CD4-positive, alpha-beta memory T cell (primary cell): ENCODE measurements around the gene UNKL. TPM values are rescaled to one million over a fixed set of nuclear protein-coding genes. Genes with fewer than 3 reads are reported as not detected.
"Not testable (repeated sequence)": the region's sequence is repeated elsewhere in the genome, so short reads cannot be mapped to it uniquely, and the experiment has no call there.

Experiments
- CTCF ChIA-PET: fragments of 350-600 bp; sonication (Branson Sonifier 250); formaldehyde crosslinking; loops from one replicate; lab custom pipeline; 2021; ENCODE audit warnings: inconsistent platforms; ENCODE audit not compliant: partially characterized antibody; lab: Charles Lee
- POLR2A ChIA-PET: fragments of 350-600 bp; sonication (Branson Sonifier 250); formaldehyde crosslinking; loops from one replicate; lab custom pipeline; 2021; ENCODE audit not compliant: partially characterized antibody; lab: Charles Lee
- DNase-seq, 5 donors: peaks; one replicate each; pipeline versions ENCODE4 v3.0.0 to v3.0.0-alpha.2; 2020 to 2022; ENCODE audit warnings: mixed read lengths in 1 of 5
- H3K27ac ChIP-seq: one replicate; pipeline ENCODE4 v1.7.0; 2013; ENCODE audit warnings: low read depth, low read length
- H3K27me3 ChIP-seq: 2 replicates; pipeline ENCODE4 v1.7.0; 2013; ENCODE audit warnings: mild to moderate bottlenecking, low read length, moderate library complexity; ENCODE audit not compliant: insufficient read depth
- H3K36me3 ChIP-seq: 2 replicates; pipeline ENCODE4 v1.7.0; 2013; ENCODE audit warnings: mild to moderate bottlenecking, low read length, moderate library complexity; ENCODE audit not compliant: insufficient read depth
- H3K4me1 ChIP-seq: 2 replicates; pipeline ENCODE4 v1.7.0; 2013; ENCODE audit warnings: mild to moderate bottlenecking, low read length, moderate library complexity; ENCODE audit not compliant: insufficient read depth
- H3K4me3 ChIP-seq, 2 donors: one replicate each; pipeline ENCODE4 v1.7.0; 2013; ENCODE audit warnings: low read length in 2 of 2, mild to moderate bottlenecking in 1 of 2
- H3K9me3 ChIP-seq, 2 donors: one replicate each; pipeline ENCODE4 v1.7.0; 2013; ENCODE audit warnings: low read length in 2 of 2, control low read depth in 1 of 2; ENCODE audit not compliant: control insufficient read depth in 1 of 2
- H3K27ac Mint-ChIP-seq, 7 donors: one replicate each; pipeline ENCODE4 v1.8.0; 2020 to 2021; ENCODE audit warnings: mixed read lengths in 7 of 7, mild to moderate bottlenecking in 6 of 7, inconsistent platforms in 3 of 7, moderate library complexity in 3 of 7
- H3K27me3 Mint-ChIP-seq, 2 donors: one replicate each; pipeline ENCODE4 v1.8.0; 2020 to 2021; ENCODE audit warnings: mixed read lengths in 2 of 2
- H3K36me3 Mint-ChIP-seq, 2 donors: one replicate each; pipeline ENCODE4 v1.8.0; 2020 to 2021; ENCODE audit warnings: mixed read lengths in 2 of 2, inconsistent platforms in 1 of 2, mild to moderate bottlenecking in 1 of 2
- H3K4me1 Mint-ChIP-seq, 4 donors: one replicate each; pipeline ENCODE4 v1.8.0; 2020 to 2021; ENCODE audit warnings: mixed read lengths in 4 of 4, mild to moderate bottlenecking in 1 of 4
- H3K4me3 Mint-ChIP-seq, 8 donors: one replicate each; pipeline ENCODE4 v1.8.0; 2020 to 2021; ENCODE audit warnings: mixed read lengths in 8 of 8, mild to moderate bottlenecking in 7 of 8, moderate library complexity in 6 of 8, inconsistent platforms in 3 of 8
- H3K9me3 Mint-ChIP-seq, 8 donors: one replicate each; pipeline ENCODE4 v1.8.0; 2020 to 2021; ENCODE audit warnings: mixed read lengths in 8 of 8, mild to moderate bottlenecking in 5 of 8, inconsistent platforms in 3 of 8, moderate library complexity in 1 of 8
- intact Hi-C: fragments of 100-400 bp; cut with micrococcal nuclease; formaldehyde crosslinking; loops from one replicate; pipeline ENCODE4 v1.15.1; 2023
- polyA plus RNA-seq, 2 donors: library from polyadenylated mRNA; unstranded; fragments of 300-500 nt; fragmentation: Illumina TruSeq; gene quantifications; one replicate each; pipeline ENCODE4 v1.2.3, GENCODE V29; 2021
- total RNA-seq, 2 experiments: library from RNA; stranded (reverse); gene quantifications; one replicate each; pipeline ENCODE4 v1.2.3, GENCODE V29; 2021

The UNKL gene
- total and polyA plus RNA-seq, 4 experiments from 2014 or later, result 1.3 to 122 (median 59.5) TPM

- peak in 1 of 5 donors; percentile 26 for DNase-seq
- no peaks in the 10 kb centered on the region for H3K4me1 Mint-ChIP-seq
- no peaks in the 10 kb centered on the region for H3K9me3 Mint-ChIP-seq
- POLR2A ChIA-PET, result no interaction called here
- Histone ChIP-seq H3K27me3 (no peaks in the 10 kb centered on the region), H3K9me3 (no peaks in the 10 kb centered on the region), H3K36me3 (no peaks in the 10 kb centered on the region), H3K4me1 (no peaks in the 10 kb centered on the region), H3K27ac (no peak overlapping the region), H3K4me3 (no peak overlapping the region)
- intact Hi-C loops, result no loop called here
- H3K36me3 Mint-ChIP-seq, result peaks cover 0 to 8% of the 10 kb centered on the region in 2 donors
- no peaks in the 10 kb centered on the region for H3K27me3 Mint-ChIP-seq
- no peak overlapping the region for H3K4me3 Mint-ChIP-seq
- no peak overlapping the region for H3K27ac Mint-ChIP-seq
- CTCF ChIA-PET, result interaction anchor here (0.6 kb wide), 1 partner anchor 40 kb away, joined by 3 read pairs; no protein-coding TSS in a partner anchor
Observed at GRCh38 chr16:1444730-1445517, 30.4 kb upstream of the UNKL start.

GRCh38 chr16:1443980-1444729, 29.7 kb upstream of the UNKL start, which contains the start of gene CCDC154:
TSS of gene CCDC154 (minus strand) at chr16:1444556. CDS start at chr16:1444322, 234 bp downstream.
- Histone ChIP-seq H3K36me3 (no peaks in the 10 kb centered on the region), H3K9me3 (no peaks in the 10 kb centered on the region), H3K27me3 (no peaks in the 10 kb centered on the region), H3K4me3 (no peak within 1 kb of the TSS), H3K4me1 (no peaks in the 10 kb centered on the region), H3K27ac (no peak within 1 kb of the TSS)
- Mint-ChIP-seq H3K27ac (no peak within 1 kb of the TSS), H3K4me3 (no peak within 1 kb of the TSS), H3K9me3 (no peaks in the 10 kb centered on the region), H3K36me3 (peaks cover 0 to 5% of the 10 kb centered on the region in 2 donors), H3K27me3 (no peaks in the 10 kb centered on the region), H3K4me1 (no peaks in the 10 kb centered on the region)
- intact Hi-C loops, result no loop called here
- POLR2A ChIA-PET, result interaction anchor here (1.4 kb wide), 1 partner anchor 10 kb away, joined by 3 read pairs; no protein-coding TSS in a partner anchor
- CTCF ChIA-PET, result no interaction called here
- peak in 1 of 5 donors; percentile 7 for DNase-seq

GRCh38 chr16:1443403-1443973, 29.0 kb upstream of the UNKL start:
- H3K27ac Mint-ChIP-seq, result no peak overlapping the region
- Histone ChIP-seq H3K27ac (no peak overlapping the region), H3K9me3 (no peaks in the 10 kb centered on the region), H3K4me3 (no peak overlapping the region), H3K4me1 (no peaks in the 10 kb centered on the region), H3K36me3 (no peaks in the 10 kb centered on the region), H3K27me3 (no peaks in the 10 kb centered on the region)
- peaks cover 0 to 5% of the 10 kb centered on the region in 2 donors for H3K36me3 Mint-ChIP-seq
- H3K4me3 Mint-ChIP-seq, result no peak overlapping the region
- H3K27me3 Mint-ChIP-seq, result no peaks in the 10 kb centered on the region
- intact Hi-C loops, result no loop called here
- no peaks in the 10 kb centered on the region for H3K4me1 Mint-ChIP-seq
- CTCF ChIA-PET, result no interaction called here
- no peaks in the 10 kb centered on the region for H3K9me3 Mint-ChIP-seq
- POLR2A ChIA-PET, result interaction anchor here (1.4 kb wide), 1 partner anchor 9 kb away, joined by 3 read pairs; no protein-coding TSS in a partner anchor
- DNase-seq, result peak in 1 of 5 donors; percentile 4

- Histone ChIP-seq H3K36me3 (no peaks in the 10 kb centered on the region), H3K4me3 (no peak overlapping the region), H3K27me3 (no peaks in the 10 kb centered on the region), H3K9me3 (no peaks in the 10 kb centered on the region), H3K27ac (no peak overlapping the region), H3K4me1 (no peaks in the 10 kb centered on the region)
- no peak overlapping the region for H3K27ac Mint-ChIP-seq
- H3K4me1 Mint-ChIP-seq, result no peaks in the 10 kb centered on the region
- ChIA-PET POLR2A (interaction anchor here (1.3 kb wide), 1 partner anchor 26 kb away, joined by 3 read pairs; no protein-coding TSS in a partner anchor), CTCF (no interaction called here)
- peak in 1 of 5 donors; percentile 12 for DNase-seq
- H3K36me3 Mint-ChIP-seq, result peaks cover 0 to 2% of the 10 kb centered on the region in 2 donors
- H3K27me3 Mint-ChIP-seq, result no peaks in the 10 kb centered on the region
- intact Hi-C loops, result no loop called here
- H3K9me3 Mint-ChIP-seq, result no peaks in the 10 kb centered on the region
- no peak overlapping the region for H3K4me3 Mint-ChIP-seq
Observed at GRCh38 chr16:1442697-1443096, 28.2 kb upstream of the UNKL start.

GRCh38 chr16:1441391-1441829, 26.9 kb upstream of the UNKL start:
- Histone ChIP-seq H3K9me3 (no peaks in the 10 kb centered on the region), H3K27ac (no peak overlapping the region), H3K4me3 (no peak overlapping the region), H3K27me3 (no peaks in the 10 kb centered on the region), H3K36me3 (no peaks in the 10 kb centered on the region), H3K4me1 (no peaks in the 10 kb centered on the region)
- Mint-ChIP-seq H3K27ac (no peak overlapping the region), H3K27me3 (no peaks in the 10 kb centered on the region), H3K4me3 (no peak overlapping the region), H3K36me3 (peaks cover 0 to 2% of the 10 kb centered on the region in 2 donors), H3K4me1 (no peaks in the 10 kb centered on the region), H3K9me3 (no peaks in the 10 kb centered on the region)
- DNase-seq, result no peak
- intact Hi-C loops, result no loop called here
- ChIA-PET POLR2A (no interaction called here), CTCF (no interaction called here)

GRCh38 chr16:1439699-1440074, 25.2 kb upstream of the UNKL start:
- H3K27me3 ChIP-seq, H3K27me3 Mint-ChIP-seq, POLR2A ChIA-PET, H3K4me3 Mint-ChIP-seq, H3K36me3 Mint-ChIP-seq, H3K4me1 Mint-ChIP-seq, H3K27ac ChIP-seq, H3K36me3 ChIP-seq, H3K9me3 Mint-ChIP-seq, H3K9me3 ChIP-seq, H3K4me1 ChIP-seq, H3K27ac Mint-ChIP-seq, DNase-seq, intact Hi-C loops, CTCF ChIA-PET, H3K4me3 ChIP-seq: not testable (repeated sequence)
